PC-3 (cell line): ENCODE results near the gene MAGEA11. TPM values are rescaled to one million over a fixed set of nuclear protein-coding genes. Genes with fewer than 3 reads are reported as not detected.
"Not testable (repeated sequence)": the region's sequence is repeated elsewhere in the genome, so short reads cannot be mapped to it uniquely, and the experiment has no call there.

ENCODE experiments used
- ATAC-seq: fragments of 200-7000 bp; cut with Tn5 transposase; 2 replicates; pipeline ENCODE4 v1.9.1; 2020; ENCODE audit warnings: mild to moderate bottlenecking, moderate library complexity
- Bru-seq: library from RNA; stranded (reverse); fragments of 400-500 nt; gene quantifications from one replicate; lab custom pipeline; 2021; lab: Mats Ljungman, UMichigan
- BruChase-seq, 2 experiments: library from RNA; stranded (reverse); fragments of 400-500 nt; gene quantifications; one replicate each; lab custom pipeline; 2021; lab: Mats Ljungman, UMichigan
- BruUV-seq: library from RNA; stranded (reverse); fragments of 400-500 nt; replicated peaks from 2 replicates; lab custom pipeline; 2021; lab: Mats Ljungman, UMichigan
- CTCF ChIA-PET: fragments of 300-600 bp; sonication (Branson Sonifier 250); formaldehyde crosslinking; loops from one replicate; lab custom pipeline; 2022; ENCODE audit warnings: antibody characterized with exemption; lab: Charles Lee
- POLR2A ChIA-PET: fragments of 300-600 bp; sonication (Branson Sonifier 250); formaldehyde crosslinking; loops from one replicate; lab custom pipeline; 2022; ENCODE audit warnings: antibody characterized with exemption; ENCODE audit not compliant: unreplicated experiment; lab: Charles Lee
- DNase-seq: peaks from one replicate; pipeline ENCODE4 v3.0.0-alpha.2; 2015
- H2AFZ ChIP-seq: fragments of 300-600 bp; sonication (generic); 2 replicates; pipeline ENCODE4 v1.6.0; 2016; ENCODE audit warnings: antibody characterized with exemption, low read length
- H3F3A ChIP-seq: fragments of 300-600 bp; sonication (generic); one replicate; pipeline ENCODE4 v1.6.0; 2017; ENCODE audit warnings: antibody characterized with exemption, low read length, control low read depth, mild to moderate bottlenecking; ENCODE audit not compliant: unreplicated experiment
- H3K27ac ChIP-seq: fragments of 300-600 bp; sonication (generic); 2 replicates; pipeline ENCODE4 v1.5.1; 2016; ENCODE audit warnings: mild to moderate bottlenecking, low read length
- H3K27me3 ChIP-seq: fragments of 300-600 bp; sonication (generic); 2 replicates; pipeline ENCODE4 v1.6.1; 2016; ENCODE audit warnings: low read length, mixed read lengths
- H3K36me3 ChIP-seq: fragments of 300-600 bp; sonication (generic); 2 replicates; pipeline ENCODE4 v1.6.1; 2016; ENCODE audit warnings: low read depth, mixed run types, low read length, mixed read lengths
- H3K4me1 ChIP-seq: fragments of 300-600 bp; sonication (generic); 2 replicates; pipeline ENCODE4 v1.5.1; 2016; ENCODE audit warnings: low read length; ENCODE audit not compliant: insufficient read depth
- H3K4me2 ChIP-seq: fragments of 300-600 bp; sonication (generic); 2 replicates; pipeline ENCODE4 v1.6.0; 2016; ENCODE audit warnings: low read length
- H3K4me3 ChIP-seq: fragments of 300-600 bp; sonication (generic); 2 replicates; pipeline ENCODE4 v1.5.1; 2016; ENCODE audit warnings: mild to moderate bottlenecking, low read length, mixed read lengths
- H3K79me2 ChIP-seq: fragments of 300-600 bp; sonication (generic); 2 replicates; pipeline ENCODE4 v1.6.1; 2017; ENCODE audit warnings: low read length, mixed read lengths
- H3K9ac ChIP-seq: fragments of 300-600 bp; sonication (generic); 2 replicates; pipeline ENCODE4 v1.6.0; 2016; ENCODE audit warnings: mild to moderate bottlenecking, low read length
- H3K9me2 ChIP-seq: fragments of 300-600 bp; sonication (generic); replicated peaks from 2 replicates; pipeline ENCODE4 v1.6.1; 2016; ENCODE audit warnings: mixed run types, low read length, mixed read lengths
- H3K9me3 ChIP-seq: fragments of 300-600 bp; sonication (generic); 2 replicates; pipeline ENCODE4 v1.6.1; 2016; ENCODE audit warnings: low read length, mixed read lengths
- H4K20me1 ChIP-seq: fragments of 300-600 bp; sonication (generic); 2 replicates; pipeline ENCODE4 v1.6.1; 2016; ENCODE audit warnings: low read length, mixed read lengths
- CTCF ChIP-seq: fragments of 300-600 bp; sonication (generic); conservative IDR thresholded peaks from 2 replicates; pipeline ENCODE4 v1.5.1; 2017; ENCODE audit warnings: antibody characterized with exemption, low read depth, mild to moderate bottlenecking, low read length
- EZH2 ChIP-seq: fragments of 300-600 bp; sonication (generic); IDR thresholded peaks from one replicate; pipeline ENCODE4 v1.6.1; 2017; ENCODE audit warnings: antibody characterized with exemption, mild to moderate bottlenecking, low read length; ENCODE audit not compliant: unreplicated experiment
- EZH2phosphoT487 ChIP-seq: fragments of 300-600 bp; sonication (generic); IDR thresholded peaks from 2 replicates; pipeline ENCODE4 v1.6.1; 2018; ENCODE audit warnings: mild to moderate bottlenecking, antibody characterized with exemption, low read length, borderline replicate concordance
- intact Hi-C: fragments of 100-400 bp; cut with micrococcal nuclease; formaldehyde crosslinking; loops from 2 replicates; pipeline ENCODE4 v1.9.0; 2023
- long read RNA-seq: library from polyadenylated mRNA; unstranded; transcript quantifications from one replicate; pipeline ENCODE4 v2.0.0, GENCODE V29; 2021; ENCODE audit not compliant: unreplicated experiment
- total RNA-seq: library from RNA; depleted of rRNA; stranded (reverse); fragments of >200 nt; gene quantifications from 2 replicates; pipeline ENCODE4 v1.2.3, GENCODE V29; 2014; rRNA removed

Gene MAGEA11
- not detected in 2 replicates for total RNA-seq
- Bru-seq, nascent RNA: not detected
- not detected for BruChase-seq, experiment 1, labeled RNA remaining after a 6-hour chase
- percentile 3 among the genes with signal in this experiment for BruChase-seq, experiment 2, labeled RNA remaining after a 2-hour chase
- long read RNA-seq: 0 reads

GRCh38 chrX:149711545-149712236 lies at the start of gene MAGEA11:
TSS of gene MAGEA11 (plus strand) at chrX:149712060. CDS start at chrX:149713160, 1,100 bp downstream.
- no peaks in the 10 kb centered on the region for H3K36me3 ChIP-seq
- H4K20me1 ChIP-seq: no peaks in the 10 kb centered on the region
- CTCF ChIA-PET: no interaction called here
- no peak within 1 kb of the TSS for H3K9ac ChIP-seq
- no peak within 1 kb of the TSS for H2AFZ ChIP-seq
- peaks cover 31% of the 10 kb centered on the region for H3K27me3 ChIP-seq
- H3K9me3 ChIP-seq: no peaks in the 10 kb centered on the region
- ATAC-seq (no peak), DNase-seq (no peak)
- H3K9me2 ChIP-seq: no peaks in the 10 kb centered on the region
- intact Hi-C loops: no loop called here
- POLR2A ChIA-PET: no interaction called here
- no peaks in the 10 kb centered on the region for H3F3A ChIP-seq
- no peak within 1 kb of the TSS for H3K27ac ChIP-seq
- H3K79me2 ChIP-seq: no peaks in the 10 kb centered on the region
- H3K4me2 ChIP-seq: no peak within 1 kb of the TSS
- no peak within 1 kb of the TSS for H3K4me3 ChIP-seq
- H3K4me1 ChIP-seq: no peaks in the 10 kb centered on the region
- no peak for TF ChIP-seq EZH2phosphoT487
- no peak for TF ChIP-seq EZH2
- no peak for TF ChIP-seq CTCF
- no TSS peak for BruUV-seq

DNA sequence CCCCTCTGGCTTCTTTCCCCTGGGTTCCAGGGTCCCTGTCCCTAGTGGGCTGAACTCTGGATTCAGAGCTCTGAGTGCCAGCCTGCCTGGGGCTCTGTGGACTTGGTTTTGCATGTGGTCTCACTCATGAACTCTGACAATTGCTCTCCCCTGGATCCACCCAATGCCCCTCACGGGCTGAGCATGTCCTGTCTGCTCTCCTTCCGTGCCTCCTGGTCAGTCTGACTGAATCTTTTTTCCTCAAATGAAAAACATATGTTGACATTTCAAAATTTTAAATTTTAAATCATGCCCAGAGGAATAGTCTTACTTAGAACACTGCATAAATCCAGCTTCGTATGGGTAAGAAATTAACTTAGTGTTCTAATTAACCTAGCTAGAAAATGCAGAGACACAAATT lies 36.8 kb upstream of the MAGEA11 start:
- CTCF ChIA-PET, H3K79me2 ChIP-seq, H3K9ac ChIP-seq, H3K4me2 ChIP-seq, H3K4me1 ChIP-seq, DNase-seq, ATAC-seq, H3K4me3 ChIP-seq, H3K9me3 ChIP-seq, POLR2A ChIA-PET, BruUV-seq, H3K27me3 ChIP-seq, H2AFZ ChIP-seq, H3K9me2 ChIP-seq, H3F3A ChIP-seq, H3K36me3 ChIP-seq, H4K20me1 ChIP-seq, H3K27ac ChIP-seq, intact Hi-C loops: not testable (repeated sequence)

- H3K9me3 ChIP-seq, H3K9ac ChIP-seq, H3K27ac ChIP-seq, H3K9me2 ChIP-seq, H3K36me3 ChIP-seq, CTCF ChIA-PET, BruUV-seq, H3K27me3 ChIP-seq, ATAC-seq, H3K4me1 ChIP-seq, POLR2A ChIA-PET, H3K79me2 ChIP-seq, H3K4me3 ChIP-seq, H4K20me1 ChIP-seq, H3F3A ChIP-seq, intact Hi-C loops, H3K4me2 ChIP-seq, DNase-seq, H2AFZ ChIP-seq: not testable (repeated sequence)
Measured at GRCh38 chrX:149675554-149675953, 36.3 kb upstream of the MAGEA11 start.

- H2AFZ ChIP-seq, intact Hi-C loops, H4K20me1 ChIP-seq, DNase-seq, H3K9me2 ChIP-seq, H3K4me3 ChIP-seq, H3F3A ChIP-seq, H3K27ac ChIP-seq, H3K9me3 ChIP-seq, BruUV-seq, H3K36me3 ChIP-seq, POLR2A ChIA-PET, H3K9ac ChIP-seq, H3K27me3 ChIP-seq, H3K79me2 ChIP-seq, CTCF ChIA-PET, ATAC-seq, H3K4me1 ChIP-seq, H3K4me2 ChIP-seq: not testable (repeated sequence)
Measured at GRCh38 chrX:149679164-149679678, 32.6 kb upstream of the MAGEA11 start.
